ENCODE data around the gene C2orf49.
"Not testable (repeated sequence)": the region's sequence is repeated elsewhere in the genome, so short reads cannot be mapped to it uniquely, and the experiment has no call there.

Gene C2orf49

GRCh38 chr2:105321875-105322646, 15.3 kb upstream of the C2orf49 start:
- no peak for DNase-seq

- DNase-seq = no peak
Measured at GRCh38 chr2:105323111-105323510, 14.2 kb upstream of the C2orf49 start.

- no peak for DNase-seq
Measured at GRCh38 chr2:105324101-105324500, 13.2 kb upstream of the C2orf49 start.

GRCh38 chr2:105324732-105325131, 12.6 kb upstream of the C2orf49 start:
- no peak for DNase-seq

- DNase-seq = no peak
Measured at GRCh38 chr2:105325389-105325963, 11.9 kb upstream of the C2orf49 start.

GRCh38 chr2:105327271-105327670, 10.1 kb upstream of the C2orf49 start:
- DNase-seq = not testable (repeated sequence)

- no peak for DNase-seq
Measured at GRCh38 chr2:105327690-105328089, 9.7 kb upstream of the C2orf49 start.

- DNase-seq = peak in 1 of 2 experiments; percentile 13
Measured at GRCh38 chr2:105328281-105329196, 8.8 kb upstream of the C2orf49 start.

GRCh38 chr2:105329197-105329554, 8.2 kb upstream of the C2orf49 start:
- no peak for DNase-seq

GRCh38 chr2:105329561-105330495, 7.5 kb upstream of the C2orf49 start, which contains the start of gene TGFBRAP1:
TSS of gene TGFBRAP1 (minus strand) at chr2:105329735. CDS start at chr2:105308301, 21,434 bp downstream.
- no peak for DNase-seq

GRCh38 chr2:105330681-105331375, 6.5 kb upstream of the C2orf49 start:
- DNase-seq = peak in 1 of 2 experiments; percentile 0

GRCh38 chr2:105334211-105334610, 3.1 kb upstream of the C2orf49 start:
- DNase-seq = no peak

- DNase-seq = no peak
Measured at GRCh38 chr2:105335469-105335868, 1.9 kb upstream of the C2orf49 start.

- DNase-seq = no peak
Measured at GRCh38 chr2:105336786-105337121, 586 bp upstream of the C2orf49 start.

GRCh38 chr2:105338020-105338385, 663 bp downstream of the C2orf49 start:
- no peak for DNase-seq

- no peak for DNase-seq
Measured at GRCh38 chr2:105339414-105339813, 2.1 kb downstream of the C2orf49 start.

- DNase-seq = no peak
Measured at GRCh38 chr2:105344704-105345345, 7.5 kb downstream of the C2orf49 start.

GRCh38 chr2:105357122-105357521, 19.8 kb downstream of the C2orf49 start:
- no peak for DNase-seq

- DNase-seq = no peak
Measured at GRCh38 chr2:105358593-105358992, 21.3 kb downstream of the C2orf49 start.

GRCh38 chr2:105361102-105361889, 24.0 kb downstream of the C2orf49 start:
- DNase-seq = no peak

All from NCI-H187 (cell line).